SK-N-SH (cell line): Measurements from ENCODE around the gene EIPR1. TPM values are rescaled to one million over a fixed set of nuclear protein-coding genes. Genes with fewer than 3 reads are reported as not detected.

ENCODE experiments used
- CTCF ChIA-PET: fragments of 300-600, 350-600 bp; formaldehyde crosslinking; extraction: SDS; loops from one replicate; lab custom pipeline; 2021; lab: Yijun Ruan, JAX
- POLR2A ChIA-PET: fragments of 350-600 bp; sonication (Branson Sonifier 250); formaldehyde crosslinking; extraction: SDS; loops from one replicate; lab custom pipeline; 2020; ENCODE audit warnings: antibody characterized with exemption, inconsistent platforms; lab: Yijun Ruan, JAX
- DNase-seq: peaks from one replicate; pipeline ENCODE4 v3.0.0; 2012
- H2AFZ ChIP-seq: fragments of 200-600 bp; sonication (generic); 2 replicates; pipeline ENCODE4 v1.8.1; 2016; ENCODE audit warnings: antibody characterized with exemption, mild to moderate bottlenecking, low read depth
- H3F3A ChIP-seq: fragments of 200-600 bp; sonication (generic); replicated peaks from 2 replicates; pipeline ENCODE3; 2016; ENCODE audit warnings: antibody characterized with exemption, mild to moderate bottlenecking; ENCODE audit not compliant: insufficient read depth
- H3K27ac ChIP-seq, 2 experiments: fragments of 200-500 bp in 1 of 2; fragments of 200-600 bp in 1 of 2; sonication (Bioruptor generic) in 1 of 2; sonication (generic), shearing (Covaris generic) in 1 of 2; 2 replicates each; pipeline versions ENCODE4 v1.5.1 to v1.6.1; 2014 to 2016; ENCODE audit warnings: low read depth in 2 of 2, inconsistent platforms in 1 of 2, low read length in 1 of 2, mild to moderate bottlenecking in 1 of 2, mixed read lengths in 1 of 2
- H3K27me3 ChIP-seq: fragments of 200-600 bp; sonication (generic), shearing (Covaris generic); 2 replicates; pipeline ENCODE4 v1.6.1; 2016; ENCODE audit warnings: mixed run types; ENCODE audit not compliant: insufficient read depth
- H3K36me3 ChIP-seq, 2 experiments: fragments of 200-500 bp in 1 of 2; fragments of 200-600 bp in 1 of 2; sonication (Bioruptor generic) in 1 of 2; sonication (generic) in 1 of 2; replicated peaks in 1 of 2; 2 replicates each; pipeline versions ENCODE3 to v1.5.1; 2014 to 2016; ENCODE audit warnings: low read length in 1 of 2, mild to moderate bottlenecking in 1 of 2; ENCODE audit not compliant: insufficient read depth in 2 of 2, control insufficient read depth in 1 of 2
- H3K4me1 ChIP-seq, 2 experiments: fragments of 200-500 bp in 1 of 2; fragments of 200-600 bp in 1 of 2; sonication (Bioruptor generic) in 1 of 2; sonication (generic), shearing (Covaris generic) in 1 of 2; 2 replicates each; pipeline versions ENCODE4 v1.5.1 to v1.6.1; 2014 to 2016; ENCODE audit warnings: low read depth in 1 of 2, low read length in 1 of 2, mixed run types in 1 of 2; ENCODE audit not compliant: insufficient read depth in 2 of 2, control insufficient read depth in 1 of 2
- H3K4me2 ChIP-seq: fragments of 200-600 bp; sonication (generic), shearing (Covaris generic); 2 replicates; pipeline ENCODE4 v1.6.1; 2017; ENCODE audit warnings: mixed run types
- H3K4me3 ChIP-seq, 2 experiments: fragments of 200-500 bp in 1 of 2; fragments of 200-600 bp in 1 of 2; sonication (Bioruptor generic) in 1 of 2; sonication (generic), shearing (Covaris generic) in 1 of 2; 2 replicates each; pipeline versions ENCODE4 v1.5.1 to v1.8.1; 2014 to 2016; ENCODE audit warnings: low read depth in 2 of 2, inconsistent platforms in 1 of 2, low read length in 1 of 2, mild to moderate bottlenecking in 1 of 2, mixed read lengths in 1 of 2, moderate library complexity in 1 of 2
- H3K79me2 ChIP-seq: fragments of 200-600 bp; sonication (generic); 2 replicates; pipeline ENCODE4 v1.8.1; 2017; ENCODE audit warnings: mild to moderate bottlenecking; ENCODE audit not compliant: insufficient read depth
- H3K9ac ChIP-seq: fragments of 200-600 bp; sonication (generic); 2 replicates; pipeline ENCODE4 v1.6.1; 2017; ENCODE audit warnings: mixed run types
- H3K9me2 ChIP-seq: fragments of 200-600 bp; sonication (generic); 2 replicates; pipeline ENCODE4 v1.6.1; 2017; ENCODE audit warnings: mixed run types
- H3K9me3 ChIP-seq: fragments of 200-600 bp; sonication (generic); 2 replicates; pipeline ENCODE4 v1.6.1; 2017; ENCODE audit warnings: mixed run types, mild to moderate bottlenecking, moderate library complexity
- H4K20me1 ChIP-seq: fragments of 200-600 bp; sonication (generic); 2 replicates; pipeline ENCODE4 v1.6.1; 2017; ENCODE audit warnings: mild to moderate bottlenecking, mixed run types; ENCODE audit not compliant: insufficient read depth
- CHD2 ChIP-seq: fragments of 150-350 bp; IDR thresholded peaks from 2 replicates; pipeline ENCODE4 v1.6.1; 2018; ENCODE audit warnings: low read length; ENCODE audit not compliant: partially characterized antibody
- ELF1 ChIP-seq: IDR thresholded peaks from 2 replicates; pipeline ENCODE4 v1.4.0; 2012
- FOSL2 ChIP-seq: IDR thresholded peaks from 2 replicates; pipeline ENCODE4 v1.4.0; 2012; ENCODE audit warnings: low read depth, mild to moderate bottlenecking, moderate library complexity, borderline replicate concordance
- FOXJ3 ChIP-seq: sonication (generic); formaldehyde crosslinking; IDR thresholded peaks from 2 replicates; pipeline ENCODE4 v1.5.1; 2020; ENCODE audit warnings: mild to moderate bottlenecking, missing genetic modification reagents
- FOXM1 ChIP-seq: IDR thresholded peaks from 2 replicates; pipeline ENCODE4 v1.4.0; 2012; ENCODE audit warnings: low read depth, mild to moderate bottlenecking
- GABPA ChIP-seq: IDR thresholded peaks from 2 replicates; pipeline ENCODE4 v1.4.0; 2012; ENCODE audit warnings: low read depth, mild to moderate bottlenecking
- GATA2 ChIP-seq: sonication (generic); formaldehyde crosslinking; IDR thresholded peaks from 2 replicates; pipeline ENCODE4 v1.5.0; 2020; ENCODE audit warnings: mild to moderate bottlenecking, missing genetic modification reagents
- IRF3 ChIP-seq: fragments of 150-350 bp; IDR thresholded peaks from 2 replicates; pipeline ENCODE4 v1.6.1; 2016; ENCODE audit warnings: mild to moderate bottlenecking, low read depth, low read length
- JUND ChIP-seq: IDR thresholded peaks from 2 replicates; pipeline ENCODE4 v1.4.0; 2012
- MAX ChIP-seq: IDR thresholded peaks from 2 replicates; pipeline ENCODE4 v1.4.0; 2012; ENCODE audit warnings: low read depth
- MEF2A ChIP-seq: IDR thresholded peaks from 2 replicates; pipeline ENCODE4 v1.4.0; 2012; ENCODE audit warnings: low read depth, borderline replicate concordance
- MXI1 ChIP-seq: IDR thresholded peaks from 2 replicates; pipeline ENCODE4 v1.6.1; 2012; ENCODE audit warnings: mild to moderate bottlenecking, low read depth, low read length, improper control_type of control experiment
- NFIC ChIP-seq: IDR thresholded peaks from 2 replicates; pipeline ENCODE4 v1.4.0; 2012; ENCODE audit warnings: borderline replicate concordance
- NRF1 ChIP-seq: IDR thresholded peaks from 2 replicates; pipeline ENCODE4 v1.6.1; 2012; ENCODE audit warnings: low read depth, mild to moderate bottlenecking, low read length
- PBX3 ChIP-seq: IDR thresholded peaks from 2 replicates; pipeline ENCODE4; 2012
- POLR2AphosphoS5 ChIP-seq: IDR thresholded peaks from 2 replicates; pipeline ENCODE4 v1.6.1; 2012; ENCODE audit warnings: low read depth, low read length
- RAD21 ChIP-seq: IDR thresholded peaks from 2 replicates; pipeline ENCODE4 v1.6.1; 2012; ENCODE audit warnings: mild to moderate bottlenecking, low read length
- RCOR1 ChIP-seq: fragments of 150-350 bp; IDR thresholded peaks from 2 replicates; pipeline ENCODE4 v1.6.1; 2017; ENCODE audit warnings: antibody characterized with exemption, low read length
- RFX5 ChIP-seq: IDR thresholded peaks from 2 replicates; pipeline ENCODE4 v1.6.1; 2012; ENCODE audit warnings: mild to moderate bottlenecking, improper control_type of control experiment, low read length
- RXRA ChIP-seq: IDR thresholded peaks from 2 replicates; pipeline ENCODE4 v1.4.0; 2012; ENCODE audit warnings: low read depth, mild to moderate bottlenecking, borderline replicate concordance
- SIN3A ChIP-seq: IDR thresholded peaks from 2 replicates; pipeline ENCODE4 v1.6.1; 2012; ENCODE audit warnings: low read depth, mild to moderate bottlenecking, low read length, moderate library complexity, borderline replicate concordance
- SMC3 ChIP-seq: IDR thresholded peaks from 2 replicates; pipeline ENCODE4 v1.6.1; 2012; ENCODE audit warnings: low read depth, low read length, improper control_type of control experiment
- TAF1 ChIP-seq: IDR thresholded peaks from 2 replicates; pipeline ENCODE4 v1.6.1; 2012; ENCODE audit warnings: low read depth, mild to moderate bottlenecking, low read length, moderate library complexity, borderline replicate concordance
- TCF12 ChIP-seq: IDR thresholded peaks from 2 replicates; pipeline ENCODE4 v1.4.0; 2012
- TEAD4 ChIP-seq: IDR thresholded peaks from 2 replicates; pipeline ENCODE4 v1.4.0; 2012; ENCODE audit warnings: mild to moderate bottlenecking, borderline replicate concordance; ENCODE audit not compliant: insufficient read depth
- USF1 ChIP-seq: IDR thresholded peaks from 2 replicates; pipeline ENCODE4 v1.4.0; 2012; ENCODE audit warnings: low read depth, borderline replicate concordance
- YY1 ChIP-seq: IDR thresholded peaks from 2 replicates; pipeline ENCODE4 v1.4.0; 2012; ENCODE audit warnings: low read depth, mild to moderate bottlenecking
- ZBTB33 ChIP-seq: IDR thresholded peaks from 2 replicates; pipeline ENCODE4 v1.4.0; 2012; ENCODE audit warnings: low read depth, borderline replicate concordance
- WGBS: methylation state at CpG from one replicate; pipeline ENCODE4 v1.1.6; 2017; ENCODE audit warnings: low lambda C conversion rate; 5-methylcytosine and 5-hydroxymethylcytosine counted together
- polyA plus RNA-seq, 3 experiments: library from polyadenylated mRNA; depleted of rRNA; stranded (reverse); fragments of >200 nt; gene quantifications; 2 replicates each; pipeline ENCODE4 v1.2.3, GENCODE V29; 2012

Gene EIPR1
- 85.9 and 103 TPM in 2 replicates for polyA plus RNA-seq (2012; rRNA removed)
- polyA plus RNA-seq (2012; cell fraction: cytosol; rRNA removed) = 62.4 and 82.1 TPM in 2 replicates
- 63.8 and 73.1 TPM in 2 replicates for polyA plus RNA-seq (2012; cell fraction: nucleus; rRNA removed)

- Histone ChIP-seq H3K9ac (peak within 1 kb of the TSS; percentile 80), H3K4me3 (peak within 1 kb of the TSS; percentile 93 to 100), H3K36me3 (peaks cover 12 to 13% of the 10 kb centered on the region in 2 experiments), H4K20me1 (no peaks in the 10 kb centered on the region), H3K9me2 (no peaks in the 10 kb centered on the region), H3K27me3 (no peaks in the 10 kb centered on the region), H3K4me2 (peak within 1 kb of the TSS; percentile 79), H3K9me3 (no peaks in the 10 kb centered on the region), H3F3A (peaks cover 12% of the 10 kb centered on the region), H3K27ac (peak within 1 kb of the TSS; percentile 84 to 96), H2AFZ (peak within 1 kb of the TSS; percentile 71), H3K79me2 (peaks cover 76% of the 10 kb centered on the region), H3K4me1 (peaks cover 0 to 27% of the 10 kb centered on the region in 2 experiments; a peak in 2 of 4 replicates)
- POLR2A ChIA-PET = interaction anchor here (0.7 to 1.5 kb wide), 11 partner anchors 9 to 1052 kb away, joined by 3 to 15 read pairs (median 4); partner anchors contain the start of gene MYT1L
- WGBS = 0% methylated on average over 44 of the region's 57 CpGs
- CTCF ChIA-PET = interaction anchor here (0.7 to 1.1 kb wide), 3 partner anchors 75 to 180 kb away, joined by 3 to 5 read pairs (median 4); partner anchors contain the start of gene RNASEH1
- DNase-seq = peak; percentile 99
- TF ChIP-seq ELF1 (peak; percentile 100), NRF1 (peak; percentile 79), JUND (0 out of 2 replicates have a peak, but pooled peaks have one; percentile 27), MAX (peak; percentile 82), GATA2 (CRISPR knock-in tag) (no peak), IRF3 (no peak), FOXM1 (no peak), FOSL2 (peak; percentile 56; the same call in 1 of the 2 replicates), RCOR1 (peak; percentile 54), YY1 (no peak), NFIC (no peak), MXI1 (peak; percentile 93), USF1 (no peak), PBX3 (peak; percentile 57; the same call in 1 of the 2 replicates), TEAD4 (0 out of 2 replicates have a peak, but pooled peaks have one; percentile 11), MEF2A (no peak), TCF12 (peak; percentile 40; the same call in 1 of the 2 replicates), ZBTB33 (peak; percentile 87; the same call in 1 of the 2 replicates), TAF1 (peak; percentile 70), RAD21 (0 out of 2 replicates have a peak, but pooled peaks have one; percentile 27), POLR2AphosphoS5 (peak; percentile 94), RXRA (no peak; the same call in 1 of the 2 replicates), SMC3 (no peak), SIN3A (peak; percentile 87; the same call in 1 of the 2 replicates), RFX5 (peak; percentile 63; the same call in 1 of the 2 replicates), FOXJ3 (CRISPR knock-in tag) (no peak), CHD2 (peak; percentile 60), GABPA (peak; percentile 79)
Measured at GRCh38 chr2:3377612-3378432, at the start of gene EIPR1. EIPR1 (minus strand) TSS chr2:3377818; CDS start chr2:3377689, 129 bp downstream.
